Heart right ventricle (tissue), 16 donors: ENCODE data around the gene PLPP1. TPM values are rescaled to one million over a fixed set of nuclear protein-coding genes. Genes with fewer than 3 reads are reported as not detected.

ENCODE experiments used
- ATAC-seq, 8 donors: fragments of 200-7000 bp; cut with Tn5 transposase; one replicate each; pipeline ENCODE4 v1.9.1; 2020; ENCODE audit warnings: mild to moderate bottlenecking in 8 of 8, moderate library complexity in 8 of 8, moderate number of reproducible peaks in 1 of 8
- DNase-seq, 2 donors: peaks; one replicate each; pipeline ENCODE4 v3.0.0-alpha.2; 2020
- H3K27ac ChIP-seq, 10 donors: fragments of 200-600 bp; sonication (generic) in 2 of 10; one replicate each; pipeline versions ENCODE4 v1.5.0 to v1.8.0; 2020 to 2022; ENCODE audit warnings: mild to moderate bottlenecking in 3 of 10
- H3K27me3 ChIP-seq, 7 donors: fragments of 200-600 bp; one replicate each; pipeline ENCODE4 v1.8.0; 2021 to 2022; ENCODE audit warnings: mild to moderate bottlenecking in 2 of 7
- H3K36me3 ChIP-seq, 9 donors: fragments of 200-600 bp; sonication (generic) in 1 of 9; one replicate each; pipeline versions ENCODE4 v1.5.0 to v1.8.0; 2020 to 2022; ENCODE audit warnings: mild to moderate bottlenecking in 2 of 9
- H3K4me1 ChIP-seq, 9 donors: fragments of 200-600 bp; sonication (generic) in 1 of 9; one replicate each; pipeline versions ENCODE4 v1.5.0 to v1.8.0; 2020 to 2022; ENCODE audit warnings: mild to moderate bottlenecking in 4 of 9
- H3K4me3 ChIP-seq, 10 donors: fragments of 200-600 bp; sonication (generic) in 2 of 10; one replicate each; pipeline versions ENCODE4 v1.5.0 to v1.8.0; 2020 to 2022; ENCODE audit warnings: mild to moderate bottlenecking in 7 of 10, moderate library complexity in 2 of 10
- H3K9me3 ChIP-seq, 11 donors: fragments of 200-600 bp in 10 of 11; sonication (generic) in 2 of 11; one replicate each; pipeline versions ENCODE4 v1.5.0 to v1.8.0; 2013 to 2022; ENCODE audit warnings: mild to moderate bottlenecking in 2 of 11, control low read depth in 1 of 11, moderate library complexity in 1 of 11
- WGBS, 2 donors: extraction: QIAGEN DNeasy Blood & Tissue Kit; methylation state at CpG; one replicate each; pipeline ENCODE4 v1.1.7; 2013; ENCODE audit warnings: inconsistent platforms in 1 of 2; 5-methylcytosine and 5-hydroxymethylcytosine counted together
- intact Hi-C, 10 donors: fragments of 100-400 bp; cut with DNase I; formaldehyde crosslinking; loops; one replicate each; pipeline versions ENCODE4 v1.11.1 to v1.14.2; 2022
- polyA plus RNA-seq, 2 donors: library from polyadenylated mRNA; stranded (reverse); fragments of 200-250 nt; gene quantifications; one replicate each; pipeline ENCODE4 v1.2.3, GENCODE V29; 2013
- total RNA-seq, 10 donors: library from RNA; stranded (reverse); fragmentation: NEBNext Ultra II Directional in 3 of 10; extraction: Animal tissue kit (Norgen Biotek cat#: 25700) in 3 of 10; gene quantifications; one replicate each; pipeline versions ENCODE4 v1.2.1 to v1.2.4, GENCODE V29; 2021 to 2023
- TF ChIP-seq, protein P1 (sequence below), 9 donors: fragments of 200-600 bp; sonication (generic) in 2 of 9; IDR thresholded peaks; one replicate each; pipeline versions ENCODE4 v1.5.0 to v1.8.0; 2021 to 2022; ENCODE audit warnings: antibody characterized with exemption in 9 of 9, mild to moderate bottlenecking in 5 of 9, moderate library complexity in 1 of 9
- donor health status: Arrhythmogenic right ventricular cardiomyopathy.
- donor health status: ischemic (EF 13 %, LVEDD 7.1; RV severe dilation, severe dysfunction).
- donor health status: healthy with polysubstance abuse.
- donor health status: DM: no; HTN: yes; CAD: no.
- donor health status: DM: no; HTN: no; CAD: no.
- donor health status: ischemic (EF 25% LVEDD 6.9; RV normal size, moderate dysfunction).
- donor health status: ischemic (EF 25% LVEDD 5.7; RV mildly dilated, moderate dysfunction).
- donor health status: healthy.
- donor health status: DM: yes; HTN: yes; CAD: no.
- donor health status: Ischemic cardiomyopathy.
- donor health status: ischemic (EF 35%, LVEDD 5.7; RV mildly dilated, moderate dysfunction).
- donor health status: nonischemic (EF 11% LVEDD 7.7; RV severe dilation, severe dysfunction).
- donor health status: DM: yes; HTN: yes; CAD: no.
- donor health status: PGD.
- donor health status: ischemic (EF 29% LVEDD 5.4; RV normal size, mild dysfunction).
- donor health status: nonischemic (EF 23%, LVEDD 6.1; RV moderate dilation, normal function).

Gene PLPP1
- total and polyA plus RNA-seq, 12 donors: 58.7 to 111 (median 77.4) TPM

DNA sequence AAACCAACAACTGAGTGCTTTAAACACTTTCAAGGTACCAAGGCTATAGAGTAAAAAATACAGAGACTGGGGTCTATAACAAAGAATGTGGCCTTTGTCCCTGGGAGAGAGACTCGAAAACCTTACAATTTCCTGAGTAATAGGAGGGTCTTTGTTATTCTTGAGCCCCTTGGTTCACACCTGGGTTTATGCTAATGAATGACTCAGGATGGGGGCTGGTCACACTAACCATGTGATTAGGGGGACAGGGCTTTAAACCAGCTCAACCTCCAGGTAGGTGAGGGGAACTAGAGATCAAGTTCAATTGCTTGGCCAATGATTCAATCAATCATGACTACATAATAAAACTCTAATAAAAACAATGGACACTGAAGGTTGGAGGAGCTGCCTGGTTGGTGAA is 50.2 kb downstream of the PLPP1 start:
- Histone ChIP-seq H3K36me3 (peaks cover 0 to 68% (median 2%) of the 10 kb centered on the region in 9 donors), H3K4me3 (no peak overlapping the region), H3K27ac (no peak overlapping the region), H3K4me1 (peaks cover 0 to 38% (median 19%) of the 10 kb centered on the region in 9 donors), H3K27me3 (no peaks in the 10 kb centered on the region), H3K9me3 (no peaks in the 10 kb centered on the region)
- ATAC-seq: no peak
- intact Hi-C loops: no loop called here
- TF ChIP-seq, protein P1, sequence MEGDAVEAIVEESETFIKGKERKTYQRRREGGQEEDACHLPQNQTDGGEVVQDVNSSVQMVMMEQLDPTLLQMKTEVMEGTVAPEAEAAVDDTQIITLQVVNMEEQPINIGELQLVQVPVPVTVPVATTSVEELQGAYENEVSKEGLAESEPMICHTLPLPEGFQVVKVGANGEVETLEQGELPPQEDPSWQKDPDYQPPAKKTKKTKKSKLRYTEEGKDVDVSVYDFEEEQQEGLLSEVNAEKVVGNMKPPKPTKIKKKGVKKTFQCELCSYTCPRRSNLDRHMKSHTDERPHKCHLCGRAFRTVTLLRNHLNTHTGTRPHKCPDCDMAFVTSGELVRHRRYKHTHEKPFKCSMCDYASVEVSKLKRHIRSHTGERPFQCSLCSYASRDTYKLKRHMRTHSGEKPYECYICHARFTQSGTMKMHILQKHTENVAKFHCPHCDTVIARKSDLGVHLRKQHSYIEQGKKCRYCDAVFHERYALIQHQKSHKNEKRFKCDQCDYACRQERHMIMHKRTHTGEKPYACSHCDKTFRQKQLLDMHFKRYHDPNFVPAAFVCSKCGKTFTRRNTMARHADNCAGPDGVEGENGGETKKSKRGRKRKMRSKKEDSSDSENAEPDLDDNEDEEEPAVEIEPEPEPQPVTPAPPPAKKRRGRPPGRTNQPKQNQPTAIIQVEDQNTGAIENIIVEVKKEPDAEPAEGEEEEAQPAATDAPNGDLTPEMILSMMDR (IDR thresholded peaks at IDR 0.05): no peak
- DNase-seq: no peak
- WGBS, 2 donors: 100% methylated on average over 1 of the region's 1 CpG

DNA sequence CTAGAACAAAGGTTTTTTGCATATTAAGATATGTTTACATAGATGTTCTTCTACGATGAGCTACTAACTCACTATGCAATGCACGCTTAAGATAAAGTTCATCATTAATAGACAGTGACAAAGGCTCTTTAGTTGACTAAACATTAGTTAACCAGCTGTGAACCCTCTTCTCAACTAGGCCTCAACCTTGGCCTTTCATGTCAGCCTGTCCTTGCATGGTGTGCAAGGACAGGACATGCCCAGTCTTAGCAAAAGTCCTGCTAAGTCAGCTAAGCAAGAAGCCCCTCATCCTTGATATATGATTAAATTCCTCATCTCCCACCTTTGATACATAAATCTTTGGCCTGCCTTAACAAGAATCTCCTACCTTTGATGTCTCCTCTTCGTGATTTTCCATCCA is 50.9 kb downstream of the PLPP1 start:
- H3K27me3 ChIP-seq: no peaks in the 10 kb centered on the region
- DNase-seq (no peak), ATAC-seq (no peak)
- no peaks in the 10 kb centered on the region for H3K9me3 ChIP-seq
- 92 to 93% methylated on average over 3 of the region's 3 CpGs for WGBS, 2 donors
- H3K4me3 ChIP-seq: no peak overlapping the region
- H3K4me1 ChIP-seq: peaks cover 0 to 40% (median 17%) of the 10 kb centered on the region in 9 donors
- no peak overlapping the region for H3K27ac ChIP-seq
- intact Hi-C loops: no loop called here
- TF ChIP-seq, protein P1 (IDR thresholded peaks at IDR 0.05): no peak
- peaks cover 0 to 62% (median 2%) of the 10 kb centered on the region in 9 donors for H3K36me3 ChIP-seq

DNA sequence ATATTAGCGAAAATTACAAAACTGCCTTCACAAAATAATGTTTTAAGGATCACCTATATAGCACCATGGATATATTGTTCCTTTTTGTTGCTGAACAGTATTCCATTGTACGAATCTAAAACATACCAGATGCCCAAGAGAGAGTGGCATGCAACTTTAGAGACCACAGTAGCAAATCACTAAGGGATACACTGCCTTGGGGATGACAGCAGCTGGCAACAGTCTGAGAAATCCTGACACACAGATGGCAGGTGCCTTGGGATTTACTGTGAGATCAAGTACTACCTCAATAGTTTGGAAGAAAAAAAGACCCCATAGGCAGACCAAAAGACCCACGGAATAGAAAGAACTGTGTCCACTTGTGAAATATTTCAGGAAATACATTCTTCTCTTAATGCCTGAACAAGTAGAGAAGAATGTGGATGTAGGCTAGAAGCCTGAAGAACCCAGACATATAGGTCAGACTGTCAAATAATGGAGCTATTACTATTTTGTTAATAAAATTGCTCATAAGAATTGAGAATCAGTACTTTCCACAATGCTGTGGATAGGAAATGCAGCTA is 53.4 kb downstream of the PLPP1 start:
- no peaks in the 10 kb centered on the region for H3K9me3 ChIP-seq
- H3K27me3 ChIP-seq: no peaks in the 10 kb centered on the region
- intact Hi-C loops: no loop called here
- DNase-seq (no peak), ATAC-seq (no peak)
- no peak overlapping the region for H3K27ac ChIP-seq
- H3K4me1 ChIP-seq: peaks cover 0 to 57% (median 17%) of the 10 kb centered on the region in 9 donors
- H3K36me3 ChIP-seq: peaks cover 0 to 41% (median 1%) of the 10 kb centered on the region in 9 donors
- TF ChIP-seq, protein P1 (IDR thresholded peaks at IDR 0.05): no peak
- H3K4me3 ChIP-seq: no peak overlapping the region
- WGBS, 2 donors: 73 to 78% methylated on average over 3 of the region's 3 CpGs

DNA sequence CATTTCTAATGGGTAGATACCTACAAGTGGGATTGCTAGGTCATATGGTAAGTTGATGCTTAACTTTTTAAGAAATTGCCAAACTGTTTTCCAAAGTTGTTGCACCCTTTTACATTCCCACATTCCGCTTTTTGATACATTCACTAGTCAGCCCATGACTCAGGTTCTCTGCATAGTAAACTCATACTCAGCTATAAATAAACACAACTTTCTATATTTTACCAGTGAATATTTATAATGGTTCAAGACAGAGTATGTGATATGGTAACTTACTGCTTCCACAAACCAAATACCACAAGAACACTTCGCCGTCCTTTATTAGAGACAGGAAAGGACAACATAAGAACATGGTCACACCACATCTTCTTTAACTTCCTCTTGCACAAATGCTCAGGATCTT is 54.0 kb downstream of the PLPP1 start:
- 80 to 81% methylated on average over 3 of the region's 3 CpGs for WGBS, 2 donors
- H3K4me1 ChIP-seq: peaks cover 0 to 57% (median 17%) of the 10 kb centered on the region in 9 donors
- peaks cover 0 to 35% (median 0%) of the 10 kb centered on the region in 9 donors for H3K36me3 ChIP-seq
- H3K4me3 ChIP-seq: no peak overlapping the region
- H3K27ac ChIP-seq: no peak overlapping the region
- DNase-seq (no peak), ATAC-seq (no peak)
- intact Hi-C loops: no loop called here
- no peaks in the 10 kb centered on the region for H3K9me3 ChIP-seq
- TF ChIP-seq, protein P1 (IDR thresholded peaks at IDR 0.05): no peak
- H3K27me3 ChIP-seq: no peaks in the 10 kb centered on the region
